ENCODE measurements around the gene HACE1. TPM values are rescaled to one million over a fixed set of nuclear protein-coding genes. Genes with fewer than 3 reads are reported as not detected.

HACE1 gene
- total and polyA plus RNA-seq, 3 experiments from 2014 or later: 8.3 to 10.6 (median 8.5) TPM

Other genes with a start within 250 kb of the HACE1 start
- gene LIN28B, start 97.2 kb upstream of the HACE1 start, total RNA-seq: not detected
- not detected for gene LIN28B, start 97.2 kb upstream of the HACE1 start, polyA plus RNA-seq

All from CD8-positive, alpha-beta memory T cell (primary cell).